Tibial nerve (tissue), 4 donors: ENCODE measurements around the gene LEFTY1. TPM values are rescaled to one million over a fixed set of nuclear protein-coding genes. Genes with fewer than 3 reads are reported as not detected.

Source experiments
- DNase-seq, 2 donors: peaks; one replicate each; pipeline ENCODE4 v3.0.0-alpha.2; 2019; ENCODE audit warnings: low spot score in 2 of 2
- H3K27ac ChIP-seq, 4 donors: fragments of 200-600 bp; sonication (generic) in 3 of 4; one replicate each; pipeline ENCODE4 v1.5.1; 2017 to 2019; ENCODE audit warnings: mild to moderate bottlenecking in 1 of 4
- H3K27me3 ChIP-seq, 2 donors: fragments of 200-600 bp; sonication (generic) in 1 of 2; one replicate each; pipeline versions ENCODE4 v1.5.1 to v1.6.0; 2017 to 2019
- H3K36me3 ChIP-seq, 3 donors: fragments of 200-600 bp; sonication (generic); one replicate each; pipeline ENCODE4 v1.5.1; 2018 to 2019
- H3K4me1 ChIP-seq, 4 donors: fragments of 200-600 bp; sonication (generic) in 3 of 4; one replicate each; pipeline ENCODE4 v1.5.1; 2017 to 2019
- H3K4me3 ChIP-seq, 4 donors: fragments of 200-600 bp; sonication (generic) in 3 of 4; one replicate each; pipeline ENCODE4 v1.5.1; 2017 to 2019; ENCODE audit warnings: mild to moderate bottlenecking in 1 of 4, moderate library complexity in 1 of 4
- H3K9me3 ChIP-seq, 4 donors: fragments of 200-600 bp; sonication (generic) in 3 of 4; one replicate each; pipeline ENCODE4 v1.5.1; 2017 to 2019
- EP300 ChIP-seq, 2 donors: sonication (generic); formaldehyde crosslinking; IDR thresholded peaks; one replicate each; pipeline ENCODE4 v1.6.1; 2017; ENCODE audit warnings: antibody characterized with exemption in 2 of 2, mild to moderate bottlenecking in 1 of 2
- POLR2A ChIP-seq, 2 donors: fragments of 450-650 bp; IDR thresholded peaks; one replicate each; pipeline ENCODE4 v1.6.1; 2017; ENCODE audit warnings: antibody characterized with exemption in 2 of 2, mild to moderate bottlenecking in 2 of 2, moderate library complexity in 2 of 2
- WGBS, 2 donors: methylation state at CpG; one replicate each; pipeline ENCODE4 v1.1.5; 2018; 5-methylcytosine and 5-hydroxymethylcytosine counted together
- total RNA-seq, 4 donors: library from RNA; depleted of rRNA; stranded (reverse); fragments of >200 nt; gene quantifications; one replicate each; pipeline ENCODE4 v1.1.0, GENCODE V29; 2016
- TF ChIP-seq, protein P1 (sequence below), 5 experiments: fragments of 200-600 bp in 3 of 5; fragments of 450-650 bp in 2 of 5; sonication (generic) in 3 of 5; IDR thresholded peaks; one replicate each; pipeline ENCODE4 v1.5.1; 2016 to 2019; ENCODE audit warnings: antibody characterized with exemption in 5 of 5, mild to moderate bottlenecking in 3 of 5, moderate library complexity in 2 of 5

Gene LEFTY1
- total RNA-seq, 4 donors from 2014 or later: 0.20 TPM; not detected in 3

GRCh38 chr1:225926551-225927113 lies 37.7 kb upstream of the LEFTY1 start:
- Histone ChIP-seq H3K27ac (no peak overlapping the region), H3K36me3 (peaks cover 0 to 9% (median 0%) of the 10 kb centered on the region in 3 donors), H3K4me3 (no peak overlapping the region), H3K4me1 (peaks cover 0 to 21% (median 5%) of the 10 kb centered on the region in 4 donors), H3K9me3 (no peaks in the 10 kb centered on the region), H3K27me3 (no peaks in the 10 kb centered on the region)
- 85 to 92% methylated on average over 3 of the region's 3 CpGs for WGBS, 2 donors
- no peak for TF ChIP-seq EP300 (IDR thresholded peaks at IDR 0.05)
- no peak for TF ChIP-seq POLR2A (IDR thresholded peaks at IDR 0.05)
- TF ChIP-seq, protein P1, sequence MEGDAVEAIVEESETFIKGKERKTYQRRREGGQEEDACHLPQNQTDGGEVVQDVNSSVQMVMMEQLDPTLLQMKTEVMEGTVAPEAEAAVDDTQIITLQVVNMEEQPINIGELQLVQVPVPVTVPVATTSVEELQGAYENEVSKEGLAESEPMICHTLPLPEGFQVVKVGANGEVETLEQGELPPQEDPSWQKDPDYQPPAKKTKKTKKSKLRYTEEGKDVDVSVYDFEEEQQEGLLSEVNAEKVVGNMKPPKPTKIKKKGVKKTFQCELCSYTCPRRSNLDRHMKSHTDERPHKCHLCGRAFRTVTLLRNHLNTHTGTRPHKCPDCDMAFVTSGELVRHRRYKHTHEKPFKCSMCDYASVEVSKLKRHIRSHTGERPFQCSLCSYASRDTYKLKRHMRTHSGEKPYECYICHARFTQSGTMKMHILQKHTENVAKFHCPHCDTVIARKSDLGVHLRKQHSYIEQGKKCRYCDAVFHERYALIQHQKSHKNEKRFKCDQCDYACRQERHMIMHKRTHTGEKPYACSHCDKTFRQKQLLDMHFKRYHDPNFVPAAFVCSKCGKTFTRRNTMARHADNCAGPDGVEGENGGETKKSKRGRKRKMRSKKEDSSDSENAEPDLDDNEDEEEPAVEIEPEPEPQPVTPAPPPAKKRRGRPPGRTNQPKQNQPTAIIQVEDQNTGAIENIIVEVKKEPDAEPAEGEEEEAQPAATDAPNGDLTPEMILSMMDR (IDR thresholded peaks at IDR 0.05): no peak
- DNase-seq: no peak

DNA sequence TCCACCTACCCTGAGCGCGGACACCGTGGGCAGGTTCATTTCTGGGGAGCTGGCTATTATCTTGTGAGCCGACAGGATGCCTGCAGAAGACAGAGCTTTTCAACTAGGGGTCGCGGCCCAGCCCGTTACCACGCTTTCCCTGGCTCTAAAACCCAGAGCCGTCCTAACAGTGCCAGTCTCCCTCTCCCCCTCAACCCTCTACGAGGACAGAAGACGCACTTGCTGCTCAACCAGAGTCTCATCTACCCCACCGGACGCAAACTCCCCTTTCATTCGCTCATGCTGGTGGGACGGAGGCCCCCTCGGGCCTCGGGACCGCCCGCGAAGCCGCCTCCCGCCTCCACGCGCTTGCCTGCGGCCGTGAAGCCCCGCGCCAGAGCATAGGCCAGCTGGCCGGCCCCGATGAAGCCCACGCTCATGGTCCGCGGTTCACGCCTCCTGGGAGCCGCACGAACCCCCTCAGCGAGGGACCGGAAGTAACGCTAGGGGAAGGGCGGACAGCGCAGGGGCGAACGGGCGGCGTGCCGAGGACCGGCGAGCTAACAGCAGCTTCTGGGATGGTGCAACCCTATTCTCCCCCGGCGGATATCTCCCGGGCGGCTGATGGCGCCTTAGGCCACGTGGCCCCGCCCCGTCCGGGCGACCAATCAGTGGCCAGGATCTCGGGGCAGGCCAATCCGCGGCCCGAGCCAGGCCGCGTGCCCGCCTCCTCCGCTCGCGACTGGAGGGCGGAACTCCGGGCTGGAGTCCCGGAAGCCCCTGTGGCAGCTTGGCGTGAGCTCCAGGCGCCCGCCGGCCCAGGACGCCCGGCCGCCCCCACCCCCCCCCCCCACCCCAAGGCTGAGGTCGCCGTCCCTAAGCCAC lies 35.0 kb upstream of the LEFTY1 start, which contains the start of gene PYCR2:
Gene PYCR2, minus strand, starts transcription at position 559 of the 864 bp plus-strand sequence. Its CDS starts 140 bp downstream, at position 419.
- Histone ChIP-seq H3K27ac (peak within 1 kb of the TSS; percentile 80 to 91 (median 88)), H3K4me3 (peak within 1 kb of the TSS; percentile 72 to 96 (median 78)), H3K36me3 (peaks cover 0 to 36% (median 0%) of the 10 kb centered on the region in 3 donors), H3K27me3 (no peaks in the 10 kb centered on the region), H3K9me3 (no peaks in the 10 kb centered on the region), H3K4me1 (peaks cover 0 to 32% (median 7%) of the 10 kb centered on the region in 4 donors)
- TF ChIP-seq POLR2A (IDR thresholded peaks at IDR 0.05): peak; percentile 73 to 94
- TF ChIP-seq EP300 (IDR thresholded peaks at IDR 0.05): peak in 1 of 2 donors; percentile 93
- TF ChIP-seq, protein P1 (IDR thresholded peaks at IDR 0.05): peak in 1 of 5 experiments; percentile 56
- 0 to 1% methylated on average over 45 to 58 of the region's 80 CpGs for WGBS, 2 donors
- DNase-seq: peak; percentile 88 to 91

DNA sequence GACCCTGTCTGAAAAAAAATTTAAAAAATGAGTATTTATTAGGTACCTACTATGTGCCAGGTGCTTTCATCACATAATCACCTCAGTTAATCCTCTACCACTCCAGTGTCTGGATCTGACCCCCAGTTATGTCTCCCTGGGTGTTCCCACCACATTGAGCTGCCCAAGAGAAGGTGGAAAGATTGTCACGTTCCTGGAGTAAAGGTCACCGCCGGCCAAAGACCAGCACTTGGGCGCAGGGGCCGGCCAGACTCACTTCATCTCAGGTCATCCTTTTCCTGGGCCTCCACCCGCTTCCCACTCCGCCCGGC lies 34.4 kb upstream of the LEFTY1 start:
- TF ChIP-seq POLR2A (IDR thresholded peaks at IDR 0.05) (no peak), EP300 (IDR thresholded peaks at IDR 0.05) (no peak)
- TF ChIP-seq, protein P1 (IDR thresholded peaks at IDR 0.05): no peak
- no peak for DNase-seq
- no peaks in the 10 kb centered on the region for H3K9me3 ChIP-seq
- no peaks in the 10 kb centered on the region for H3K27me3 ChIP-seq
- WGBS, 2 donors: 2% methylated on average over 8 of the region's 8 CpGs
- H3K4me1 ChIP-seq: peaks cover 0 to 32% (median 7%) of the 10 kb centered on the region in 4 donors
- peak overlapping the region in 3 of 4 donors; percentile 87 to 91 (median 88) for H3K27ac ChIP-seq
- peak overlapping the region; percentile 72 to 96 (median 78) for H3K4me3 ChIP-seq
- peaks cover 0 to 42% (median 0%) of the 10 kb centered on the region in 3 donors for H3K36me3 ChIP-seq

DNA sequence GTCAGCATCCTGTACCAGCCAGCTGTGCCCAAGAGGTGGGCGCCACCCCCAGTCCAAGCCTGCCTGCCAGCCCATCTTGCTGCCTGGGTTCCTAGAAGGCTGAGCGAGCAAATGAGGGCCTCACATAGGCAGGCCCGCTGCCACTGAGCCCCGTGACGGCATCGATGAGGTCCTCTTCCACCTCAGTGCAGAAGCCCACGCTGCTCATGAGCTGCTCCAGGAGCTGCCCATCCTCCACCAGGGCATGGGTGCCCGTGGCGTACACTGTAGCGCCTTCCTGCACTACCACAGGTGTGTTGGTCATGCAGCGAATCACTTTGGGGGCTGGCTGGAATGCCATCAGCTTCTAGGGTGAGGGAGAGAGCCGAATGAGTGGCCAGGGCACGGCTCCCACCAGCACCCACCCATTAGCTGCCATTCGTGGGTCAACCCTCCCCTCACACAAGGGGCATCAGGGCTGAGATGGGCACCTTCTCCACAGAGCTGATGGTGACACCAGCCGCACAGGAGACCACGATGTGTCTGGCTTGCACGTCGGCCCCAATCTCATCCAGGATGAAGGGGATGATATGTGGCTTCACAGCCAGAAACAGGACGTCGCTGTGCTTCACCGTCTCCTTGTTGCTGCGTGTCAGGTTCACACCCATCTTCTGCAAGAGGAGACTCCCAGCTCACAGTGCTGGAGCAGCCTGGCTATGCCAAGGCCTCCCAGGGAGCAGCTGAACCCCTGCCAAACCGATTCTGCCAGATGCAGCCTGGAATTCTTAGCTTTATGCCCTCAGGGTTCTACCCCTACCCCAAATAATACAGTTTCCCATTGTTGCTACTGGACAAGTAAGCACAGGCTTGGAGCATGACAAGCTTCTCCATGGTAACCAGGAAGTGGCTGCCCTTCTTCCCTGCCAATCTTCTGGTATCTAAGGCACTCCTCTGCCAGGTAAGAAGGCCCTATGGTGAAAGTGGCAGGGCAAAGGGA lies 33.1 kb upstream of the LEFTY1 start:
- Histone ChIP-seq H3K36me3 (peaks cover 0 to 55% (median 0%) of the 10 kb centered on the region in 3 donors), H3K27ac (no peak overlapping the region), H3K4me1 (peaks cover 0 to 32% (median 7%) of the 10 kb centered on the region in 4 donors), H3K9me3 (no peaks in the 10 kb centered on the region), H3K4me3 (no peak overlapping the region), H3K27me3 (no peaks in the 10 kb centered on the region)
- no peak for DNase-seq
- WGBS, 2 donors: 89 to 92% methylated on average over 16 to 23 of the region's 23 CpGs
- TF ChIP-seq POLR2A (IDR thresholded peaks at IDR 0.05) (no peak), EP300 (IDR thresholded peaks at IDR 0.05) (no peak)
- TF ChIP-seq, protein P1 (IDR thresholded peaks at IDR 0.05): no peak
